Esophagus squamous epithelium (tissue), 5 donors: ENCODE measurements around the gene PPME1. TPM values are rescaled to one million over a fixed set of nuclear protein-coding genes. Genes with fewer than 3 reads are reported as not detected.

Experiments
- DNase-seq: peaks from one replicate; lab custom pipeline; 2025; lab: John Stamatoyannopoulos, UW
- H3K27ac ChIP-seq, 4 donors: fragments of 200-600 bp; sonication (generic); one replicate each; pipeline ENCODE4 v1.5.1; 2016 to 2019; ENCODE audit warnings: mild to moderate bottlenecking in 1 of 4
- H3K27me3 ChIP-seq, 4 donors: fragments of 200-600 bp; sonication (generic); 1 replicate in 3 of 4; 2 replicates in 1 of 4; pipeline versions ENCODE4 v1.5.1 to v1.6.0; 2017 to 2021; ENCODE audit warnings: antibody characterized with exemption in 1 of 4
- H3K36me3 ChIP-seq, 3 donors: fragments of 200-600 bp; sonication (generic); one replicate each; pipeline ENCODE4 v1.5.1; 2016 to 2019
- H3K4me1 ChIP-seq, 3 donors: fragments of 200-600 bp; sonication (generic); one replicate each; pipeline ENCODE4 v1.5.1; 2017 to 2019
- H3K4me3 ChIP-seq, 4 donors: fragments of 200-600 bp; sonication (generic); 1 replicate in 3 of 4; 2 replicates in 1 of 4; pipeline ENCODE4 v1.5.1; 2016 to 2019; ENCODE audit warnings: mild to moderate bottlenecking in 2 of 4, moderate library complexity in 1 of 4
- H3K9me3 ChIP-seq, 3 donors: fragments of 200-600 bp; sonication (generic); one replicate each; pipeline ENCODE4 v1.5.1; 2016 to 2019
- CTCF ChIP-seq, 6 experiments: fragments of 450-650 bp in 4 of 6; fragments of 200-600 bp in 2 of 6; sonication (generic) in 2 of 6; IDR thresholded peaks; one replicate each; pipeline ENCODE4 v1.5.1; 2016 to 2019; ENCODE audit warnings: antibody characterized with exemption in 6 of 6, mild to moderate bottlenecking in 4 of 6, moderate library complexity in 4 of 6
- POLR2A ChIP-seq, 4 donors: fragments of 450-650 bp; IDR thresholded peaks; one replicate each; pipeline ENCODE4 v1.6.1; 2017; ENCODE audit warnings: antibody characterized with exemption in 4 of 4, mild to moderate bottlenecking in 4 of 4, moderate library complexity in 3 of 4
- WGBS, 2 donors: methylation state at CpG; one replicate each; pipeline ENCODE4 v1.1.5; 2018; 5-methylcytosine and 5-hydroxymethylcytosine counted together
- intact Hi-C: fragments of 100-400 bp; cut with DNase I; formaldehyde crosslinking; loops from one replicate; pipeline ENCODE4 v1.15.0; 2022
- total RNA-seq, 4 donors: library from RNA; depleted of rRNA; stranded (reverse); fragments of >200 nt; gene quantifications; one replicate each; pipeline ENCODE4 v1.1.0, GENCODE V29; 2016
- donor health status: DM: yes; HTN: yes; CAD: no.

PPME1 gene
- total RNA-seq, 4 donors from 2014 or later = 20.6 to 29.3 (median 28.1) TPM

- TF ChIP-seq CTCF (IDR thresholded peaks at IDR 0.05) (no peak), POLR2A (IDR thresholded peaks at IDR 0.05) (no peak)
- Histone ChIP-seq H3K27me3 (no peaks in the 10 kb centered on the region), H3K4me3 (no peak overlapping the region), H3K36me3 (peaks cover 0 to 85% (median 7%) of the 10 kb centered on the region in 3 donors), H3K4me1 (no peaks in the 10 kb centered on the region), H3K27ac (no peak overlapping the region), H3K9me3 (no peaks in the 10 kb centered on the region)
- WGBS, 2 donors = 77 to 95% methylated on average over 2 of the region's 2 CpGs
- intact Hi-C loops = no loop called here
- DNase-seq = no peak
Observed at GRCh38 chr11:74162681-74163467, 8.2 kb upstream of the PPME1 start.

- WGBS, 2 donors = 67 to 71% methylated on average over 3 of the region's 3 CpGs
- intact Hi-C loops = no loop called here
- Histone ChIP-seq H3K27me3 (no peaks in the 10 kb centered on the region), H3K36me3 (peaks cover 0 to 44% (median 7%) of the 10 kb centered on the region in 3 donors), H3K9me3 (no peaks in the 10 kb centered on the region), H3K4me1 (peaks cover 6 to 40% (median 18%) of the 10 kb centered on the region in 3 donors), H3K27ac (no peak overlapping the region), H3K4me3 (no peak overlapping the region)
- DNase-seq = no peak
- TF ChIP-seq POLR2A (IDR thresholded peaks at IDR 0.05) = no peak
- no peak for TF ChIP-seq CTCF (IDR thresholded peaks at IDR 0.05)
Observed at GRCh38 chr11:74168838-74169237, 2.3 kb upstream of the PPME1 start.

- Histone ChIP-seq H3K27me3 (no peaks in the 10 kb centered on the region), H3K36me3 (peaks cover 0 to 36% (median 7%) of the 10 kb centered on the region in 3 donors), H3K9me3 (no peaks in the 10 kb centered on the region), H3K27ac (peak overlapping the region; percentile 88 to 92 (median 90)), H3K4me1 (peaks cover 6 to 50% (median 18%) of the 10 kb centered on the region in 3 donors), H3K4me3 (peak overlapping the region; percentile 68 to 76 (median 72))
- no peak for DNase-seq
- 6 to 8% methylated on average over 9 of the region's 9 CpGs for WGBS, 2 donors
- intact Hi-C loops = no loop called here
- TF ChIP-seq CTCF (IDR thresholded peaks at IDR 0.05) (no peak), POLR2A (IDR thresholded peaks at IDR 0.05) (no peak)
Observed at GRCh38 chr11:74169738-74170458, 1.2 kb upstream of the PPME1 start.

- intact Hi-C loops = no loop called here
- no peak for DNase-seq
- no peaks in the 10 kb centered on the region for H3K9me3 ChIP-seq
- 1 to 3% methylated on average over 5 of the region's 5 CpGs for WGBS, 2 donors
- H3K4me3 ChIP-seq = peak overlapping the region; percentile 68 to 76 (median 72)
- TF ChIP-seq CTCF (IDR thresholded peaks at IDR 0.05) = no peak
- no peak for TF ChIP-seq POLR2A (IDR thresholded peaks at IDR 0.05)
- no peaks in the 10 kb centered on the region for H3K27me3 ChIP-seq
- H3K4me1 ChIP-seq = peaks cover 6 to 50% (median 18%) of the 10 kb centered on the region in 3 donors
- H3K27ac ChIP-seq = peak overlapping the region; percentile 88 to 92 (median 90)
- H3K36me3 ChIP-seq = peaks cover 0 to 28% (median 3%) of the 10 kb centered on the region in 3 donors
Observed at GRCh38 chr11:74171630-74171968, 510 bp downstream of the PPME1 start.

- Histone ChIP-seq H3K9me3 (no peaks in the 10 kb centered on the region), H3K4me3 (peak overlapping the region; percentile 68 to 76 (median 72)), H3K27me3 (no peaks in the 10 kb centered on the region), H3K36me3 (peaks cover 0 to 24% (median 0%) of the 10 kb centered on the region in 3 donors), H3K4me1 (peaks cover 6 to 50% (median 18%) of the 10 kb centered on the region in 3 donors), H3K27ac (peak overlapping the region in 3 of 4 donors; percentile 88 to 91 (median 90))
- no peak for DNase-seq
- intact Hi-C loops = no loop called here
- 13 to 20% methylated on average over 5 of the region's 5 CpGs for WGBS, 2 donors
- TF ChIP-seq CTCF (IDR thresholded peaks at IDR 0.05) (no peak), POLR2A (IDR thresholded peaks at IDR 0.05) (no peak)
Observed at GRCh38 chr11:74171997-74172396, 908 bp downstream of the PPME1 start.
